ENCODE results near the gene FBXO31. TPM values are rescaled to one million over a fixed set of nuclear protein-coding genes. Genes with fewer than 3 reads are reported as not detected.

The FBXO31 gene
- total and polyA plus RNA-seq, 2 donors from 2014 or later = 12.5 to 34.9 TPM

DNA sequence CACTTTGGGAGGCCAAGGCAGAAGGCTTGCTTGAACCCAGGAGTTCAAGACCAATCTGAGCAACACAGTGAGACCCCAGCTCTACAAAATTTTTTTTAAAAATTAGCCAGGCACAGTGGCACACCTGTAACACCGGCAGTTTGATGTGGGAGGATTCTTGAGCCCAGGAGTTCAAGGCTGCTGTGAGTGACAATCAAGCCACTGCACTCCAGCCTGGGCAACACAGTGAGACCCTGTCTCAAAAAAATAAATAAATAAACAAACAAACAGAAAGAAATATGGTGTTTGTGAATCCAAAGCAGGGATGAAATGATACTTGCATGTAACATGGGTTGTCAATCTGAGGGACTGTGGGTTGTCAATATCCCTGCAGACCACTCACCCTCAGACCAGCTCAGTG is 16.6 kb downstream of the FBXO31 start:
- intact Hi-C loops (cut with DNase I) = no loop called here
- Histone ChIP-seq H3K9me3 (ENCODE audit: control insufficient read depth in 2 of 3, insufficient read depth in 1 of 3, low read length in 3 of 3) (no peaks in the 10 kb centered on the region), H3K36me3 (ENCODE audit: control insufficient read depth in 2 of 3, insufficient read depth in 3 of 3, low read length in 3 of 3) (no peaks in the 10 kb centered on the region), H3K4me1 (ENCODE audit: control insufficient read depth in 2 of 3, insufficient read depth in 2 of 3, low read depth in 1 of 3, low read length in 3 of 3) (peaks cover 0 to 5% (median 0%) of the 10 kb centered on the region in 3 donors), H3K9ac (ENCODE audit: low read length in 3 of 3) (no peak overlapping the region), H3K4me3 (ENCODE audit: low read length in 3 of 3) (no peak overlapping the region), H3K27me3 (ENCODE audit: control insufficient read depth, insufficient read depth, low read length) (no peaks in the 10 kb centered on the region), H3K27ac (ENCODE audit: low read depth in 2 of 2, low read length in 2 of 2) (no peak overlapping the region)
- TF ChIP-seq CTCF (IDR thresholded peaks at IDR 0.05; ENCODE audit: borderline replicate concordance, extremely low read depth, insufficient read depth) = no peak
- FAIRE-seq (no peak), DNase-seq (no peak)

- TF ChIP-seq CTCF (IDR thresholded peaks at IDR 0.05; ENCODE audit: borderline replicate concordance, extremely low read depth, insufficient read depth) = no peak
- intact Hi-C loops (cut with DNase I) = no loop called here
- no peak overlapping the region for H3K9ac ChIP-seq (ENCODE audit: low read length in 3 of 3)
- no peak for FAIRE-seq
- H3K27ac ChIP-seq (ENCODE audit: low read depth in 2 of 2, low read length in 2 of 2) = no peak overlapping the region
- H3K36me3 ChIP-seq (ENCODE audit: control insufficient read depth in 2 of 3, insufficient read depth in 3 of 3, low read length in 3 of 3) = peaks cover 0 to 4% (median 1%) of the 10 kb centered on the region in 3 donors
- DNase-seq = no peak
- H3K4me3 ChIP-seq (ENCODE audit: low read length in 3 of 3) = no peak overlapping the region
- no peaks in the 10 kb centered on the region for H3K9me3 ChIP-seq (ENCODE audit: control insufficient read depth in 2 of 3, insufficient read depth in 1 of 3, low read length in 3 of 3)
- H3K4me1 ChIP-seq (ENCODE audit: control insufficient read depth in 2 of 3, insufficient read depth in 2 of 3, low read depth in 1 of 3, low read length in 3 of 3) = peaks cover 0 to 5% (median 0%) of the 10 kb centered on the region in 3 donors
- H3K27me3 ChIP-seq (ENCODE audit: control insufficient read depth, insufficient read depth, low read length) = no peaks in the 10 kb centered on the region
Measured at GRCh38 chr16:87366288-87366687, 17.3 kb downstream of the FBXO31 start.

GRCh38 chr16:87365021-87365713 is 18.4 kb downstream of the FBXO31 start:
- FAIRE-seq = no peak
- H3K4me3 ChIP-seq (ENCODE audit: low read length in 3 of 3) = no peak overlapping the region
- no peak overlapping the region for H3K9ac ChIP-seq (ENCODE audit: low read length in 3 of 3)
- H3K27me3 ChIP-seq (ENCODE audit: control insufficient read depth, insufficient read depth, low read length) = no peaks in the 10 kb centered on the region
- intact Hi-C loops (cut with DNase I) = no loop called here
- peaks cover 0 to 5% (median 0%) of the 10 kb centered on the region in 3 donors for H3K4me1 ChIP-seq (ENCODE audit: control insufficient read depth in 2 of 3, insufficient read depth in 2 of 3, low read depth in 1 of 3, low read length in 3 of 3)
- H3K36me3 ChIP-seq (ENCODE audit: control insufficient read depth in 2 of 3, insufficient read depth in 3 of 3, low read length in 3 of 3) = peaks cover 0 to 5% (median 4%) of the 10 kb centered on the region in 3 donors
- H3K27ac ChIP-seq (ENCODE audit: low read depth in 2 of 2, low read length in 2 of 2) = no peak overlapping the region
- no peaks in the 10 kb centered on the region for H3K9me3 ChIP-seq (ENCODE audit: control insufficient read depth in 2 of 3, insufficient read depth in 1 of 3, low read length in 3 of 3)
- no peak for DNase-seq
- no peak for TF ChIP-seq CTCF (IDR thresholded peaks at IDR 0.05; ENCODE audit: borderline replicate concordance, extremely low read depth, insufficient read depth)

Data from kidney (tissue), 14 donors.